GM23338 (cell line): ENCODE measurements around the gene NBEAL2.

ENCODE experiments used
- CREB1 ChIP-seq: fragments of 250-450 bp; sonication (Bioruptor Pico); IDR thresholded peaks from 2 replicates; pipeline ENCODE4 v1.5.0; 2020; ENCODE audit warnings: low read depth, mild to moderate bottlenecking, moderate library complexity
- CTCF ChIP-seq, 2 experiments: fragments of 200-600 bp in 1 of 2; sonication (generic) in 1 of 2; conservative IDR thresholded peaks; 2 replicates each; pipeline versions ENCODE4 v1.5.1 to v1.6.1; 2016 to 2017; ENCODE audit warnings: antibody characterized with exemption in 2 of 2, low read depth in 2 of 2, mild to moderate bottlenecking in 2 of 2, moderate library complexity in 1 of 2
- ETS1 ChIP-seq: IDR thresholded peaks from 2 replicates; pipeline ENCODE4 v1.6.1; 2016; ENCODE audit warnings: antibody characterized with exemption
- EZH2 ChIP-seq: fragments of 200-600 bp; sonication (generic); IDR thresholded peaks from one replicate; pipeline ENCODE4 v1.8.0; 2017; ENCODE audit warnings: antibody characterized with exemption, mild to moderate bottlenecking, low read depth; ENCODE audit not compliant: unreplicated experiment
- EZH2phosphoT487 ChIP-seq: fragments of 200-600 bp; sonication (generic); IDR thresholded peaks from one replicate; pipeline ENCODE4 v1.8.1; 2018; ENCODE audit warnings: antibody characterized with exemption; ENCODE audit not compliant: unreplicated experiment
- JUNB ChIP-seq: IDR thresholded peaks from one replicate; pipeline ENCODE4 v1.6.1; 2016; ENCODE audit warnings: antibody characterized with exemption; ENCODE audit not compliant: unreplicated experiment
- POLR2AphosphoS5 ChIP-seq: IDR thresholded peaks from 2 replicates; pipeline ENCODE4 v1.6.1; 2016; ENCODE audit warnings: antibody characterized with exemption, low read depth
- REST ChIP-seq: IDR thresholded peaks from one replicate; pipeline ENCODE4 v1.6.1; 2018; ENCODE audit warnings: antibody characterized with exemption; ENCODE audit not compliant: unreplicated experiment
- STAT1 ChIP-seq: IDR thresholded peaks from one replicate; pipeline ENCODE4 v1.6.1; 2016; ENCODE audit warnings: antibody characterized with exemption; ENCODE audit not compliant: unreplicated experiment
- ZNF462 ChIP-seq: fragments of 250-450 bp; sonication (Bioruptor Pico); IDR thresholded peaks from 2 replicates; pipeline ENCODE4 v1.5.0; 2020; ENCODE audit warnings: mild to moderate bottlenecking, moderate library complexity

- TF ChIP-seq REST (no peak), CTCF (conservative IDR thresholded peaks at IDR 0.05; ENCODE audit: low read depth in 2 of 2) (no peak), POLR2AphosphoS5 (no peak), EZH2 (no peak), STAT1 (no peak), JUNB (no peak), ZNF462 (no peak), EZH2phosphoT487 (no peak), CREB1 (CRISPR knock-in tag) (no peak), ETS1 (no peak)
Observed at GRCh38 chr3:46952813-46953212, 26.7 kb upstream of the NBEAL2 start.
